ENCODE data around the gene SEL1L2. TPM values are rescaled to one million over a fixed set of nuclear protein-coding genes. Genes with fewer than 3 reads are reported as not detected.

Gene SEL1L2
- total and polyA plus RNA-seq, 10 donors: 0.22 TPM; not detected in 9

DNA sequence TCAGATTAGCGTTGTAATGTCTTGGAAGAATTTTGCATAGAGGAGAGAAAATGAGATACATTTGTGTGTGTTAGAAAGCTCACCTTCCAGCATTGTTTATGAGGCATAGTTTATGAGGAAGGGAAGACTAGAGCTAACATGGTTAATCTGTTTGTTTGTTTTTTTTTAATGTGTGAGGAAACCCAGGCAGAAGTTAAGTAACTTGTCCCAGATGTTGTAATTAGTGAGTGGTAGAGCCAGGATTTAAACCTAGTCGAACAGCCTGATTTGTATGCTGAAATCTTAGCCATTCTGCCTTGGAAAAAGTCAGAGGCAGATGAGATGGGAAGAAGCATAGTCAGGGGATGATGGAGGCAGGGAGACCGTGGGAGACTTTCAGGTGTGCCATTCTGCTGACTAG, 176.5 kb downstream of the SEL1L2 start:
- 54 to 89% (median 77%) methylated on average over 3 of the region's 3 CpGs for WGBS, 5 donors
- H3K4me3 ChIP-seq: no peak overlapping the region
- no peaks in the 10 kb centered on the region for H3K9me3 ChIP-seq
- H3K27me3 ChIP-seq (replicated peaks in 1 of 7): no peaks in the 10 kb centered on the region
- DNase-seq: no peak
- peaks cover 4 to 100% (median 93%) of the 10 kb centered on the region in 6 donors for H3K36me3 ChIP-seq
- no peak for TF ChIP-seq POLR2AphosphoS5 (IDR thresholded peaks at IDR 0.05)
- TF ChIP-seq, protein P1, sequence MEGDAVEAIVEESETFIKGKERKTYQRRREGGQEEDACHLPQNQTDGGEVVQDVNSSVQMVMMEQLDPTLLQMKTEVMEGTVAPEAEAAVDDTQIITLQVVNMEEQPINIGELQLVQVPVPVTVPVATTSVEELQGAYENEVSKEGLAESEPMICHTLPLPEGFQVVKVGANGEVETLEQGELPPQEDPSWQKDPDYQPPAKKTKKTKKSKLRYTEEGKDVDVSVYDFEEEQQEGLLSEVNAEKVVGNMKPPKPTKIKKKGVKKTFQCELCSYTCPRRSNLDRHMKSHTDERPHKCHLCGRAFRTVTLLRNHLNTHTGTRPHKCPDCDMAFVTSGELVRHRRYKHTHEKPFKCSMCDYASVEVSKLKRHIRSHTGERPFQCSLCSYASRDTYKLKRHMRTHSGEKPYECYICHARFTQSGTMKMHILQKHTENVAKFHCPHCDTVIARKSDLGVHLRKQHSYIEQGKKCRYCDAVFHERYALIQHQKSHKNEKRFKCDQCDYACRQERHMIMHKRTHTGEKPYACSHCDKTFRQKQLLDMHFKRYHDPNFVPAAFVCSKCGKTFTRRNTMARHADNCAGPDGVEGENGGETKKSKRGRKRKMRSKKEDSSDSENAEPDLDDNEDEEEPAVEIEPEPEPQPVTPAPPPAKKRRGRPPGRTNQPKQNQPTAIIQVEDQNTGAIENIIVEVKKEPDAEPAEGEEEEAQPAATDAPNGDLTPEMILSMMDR (IDR thresholded peaks at IDR 0.05 in 8 of 11, conservative IDR thresholded peaks at IDR 0.05 in 3 of 11): no peak
- TF ChIP-seq POLR2A (IDR thresholded peaks at IDR 0.05): no peak
- no peak overlapping the region for H3K27ac ChIP-seq
- intact Hi-C loops (cut with DNase I; ENCODE audit: low total_unique reads): no loop called here
- H3K4me1 ChIP-seq: no peaks in the 10 kb centered on the region

DNA sequence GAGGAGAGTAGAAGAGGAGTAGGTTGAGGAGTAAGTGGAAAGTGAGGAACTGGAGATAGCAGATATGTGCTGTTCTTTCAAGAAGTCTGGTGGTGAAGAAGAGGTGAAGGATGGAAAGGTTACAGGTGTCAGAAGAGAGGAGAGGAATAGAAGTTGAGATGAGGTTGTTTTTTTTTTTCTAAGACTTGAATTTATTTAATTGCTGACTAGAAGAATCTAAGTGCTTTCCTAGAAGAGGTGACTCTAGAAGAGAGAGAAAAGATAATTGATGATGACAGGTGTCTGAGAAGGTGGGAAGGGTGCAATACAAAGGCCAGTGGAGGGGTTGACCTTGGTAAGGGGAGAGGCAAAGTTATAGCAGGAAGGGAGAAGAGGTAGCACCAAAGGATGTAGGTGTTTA, 180.0 kb downstream of the SEL1L2 start:
- Histone ChIP-seq H3K4me1 (no peaks in the 10 kb centered on the region), H3K36me3 (peaks cover 4 to 100% (median 89%) of the 10 kb centered on the region in 6 donors), H3K9me3 (no peaks in the 10 kb centered on the region), H3K4me3 (no peak overlapping the region), H3K27me3 (replicated peaks in 1 of 7) (no peaks in the 10 kb centered on the region), H3K27ac (no peak overlapping the region)
- TF ChIP-seq POLR2AphosphoS5 (IDR thresholded peaks at IDR 0.05) (no peak), POLR2A (IDR thresholded peaks at IDR 0.05) (no peak)
- TF ChIP-seq, protein P1 (IDR thresholded peaks at IDR 0.05 in 8 of 11, conservative IDR thresholded peaks at IDR 0.05 in 3 of 11): no peak
- intact Hi-C loops (cut with DNase I; ENCODE audit: low total_unique reads): no loop called here
- no peak for DNase-seq

DNA sequence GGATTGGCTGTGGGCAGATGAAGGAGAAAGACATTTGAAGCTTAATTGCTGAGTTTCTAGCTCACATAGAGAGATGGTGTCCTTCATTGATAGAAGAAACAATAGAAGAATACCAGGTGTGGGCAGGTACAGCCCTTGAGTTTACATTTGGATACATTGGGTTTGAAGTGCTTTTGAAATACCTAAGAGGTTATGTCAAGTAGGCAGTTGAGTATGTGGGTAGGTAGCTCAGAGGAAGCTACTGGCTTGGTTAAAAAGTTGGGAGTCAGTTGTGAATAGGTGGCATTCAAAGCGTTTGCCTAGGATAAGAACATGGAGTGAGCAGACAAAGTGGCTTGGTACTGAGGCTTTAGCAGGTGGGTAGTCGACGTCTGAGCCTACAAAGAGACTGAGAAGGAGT, 180.6 kb downstream of the SEL1L2 start:
- DNase-seq: no peak
- Histone ChIP-seq H3K36me3 (peaks cover 4 to 100% (median 87%) of the 10 kb centered on the region in 6 donors), H3K9me3 (no peaks in the 10 kb centered on the region), H3K4me3 (no peak overlapping the region), H3K4me1 (no peaks in the 10 kb centered on the region), H3K27me3 (replicated peaks in 1 of 7) (no peaks in the 10 kb centered on the region), H3K27ac (no peak overlapping the region)
- intact Hi-C loops (cut with DNase I; ENCODE audit: low total_unique reads): no loop called here
- TF ChIP-seq POLR2A (IDR thresholded peaks at IDR 0.05) (no peak), POLR2AphosphoS5 (IDR thresholded peaks at IDR 0.05) (no peak)
- TF ChIP-seq, protein P1 (IDR thresholded peaks at IDR 0.05 in 8 of 11, conservative IDR thresholded peaks at IDR 0.05 in 3 of 11): no peak
- 95 to 99% (median 96%) methylated on average over 3 of the region's 3 CpGs for WGBS, 5 donors

DNA sequence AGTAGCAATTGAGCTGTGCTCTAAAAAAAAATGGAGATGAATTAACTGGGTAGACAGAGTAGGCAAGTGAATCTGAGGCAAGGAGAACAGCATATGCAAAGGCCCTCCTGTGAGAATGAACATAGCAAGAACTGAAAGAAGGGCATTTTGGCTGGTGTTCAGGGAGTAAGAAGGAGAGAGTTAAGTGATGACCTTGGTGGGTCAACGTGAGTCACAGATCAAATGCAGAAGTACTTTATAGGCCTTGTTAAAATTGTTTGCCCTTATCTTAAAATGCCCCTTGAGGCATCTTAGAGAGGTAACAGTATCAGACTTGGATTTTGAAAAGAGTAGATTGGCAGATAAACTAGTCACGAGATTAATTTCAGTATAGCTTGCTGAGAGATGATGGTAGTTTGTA, 181.0 kb downstream of the SEL1L2 start:
- no peaks in the 10 kb centered on the region for H3K9me3 ChIP-seq
- no peak overlapping the region for H3K4me3 ChIP-seq
- WGBS, 5 donors: 80 to 97% (median 88%) methylated on average over 2 of the region's 2 CpGs
- intact Hi-C loops (cut with DNase I; ENCODE audit: low total_unique reads): no loop called here
- H3K36me3 ChIP-seq: peaks cover 4 to 100% (median 87%) of the 10 kb centered on the region in 6 donors
- no peaks in the 10 kb centered on the region for H3K4me1 ChIP-seq
- TF ChIP-seq, protein P1 (IDR thresholded peaks at IDR 0.05 in 8 of 11, conservative IDR thresholded peaks at IDR 0.05 in 3 of 11): no peak
- TF ChIP-seq POLR2AphosphoS5 (IDR thresholded peaks at IDR 0.05): no peak
- no peak for TF ChIP-seq POLR2A (IDR thresholded peaks at IDR 0.05)
- DNase-seq: no peak
- no peaks in the 10 kb centered on the region for H3K27me3 ChIP-seq (replicated peaks in 1 of 7)
- H3K27ac ChIP-seq: no peak overlapping the region

Data from spleen (tissue), 11 donors.